ENCODE measurements around the gene BMP7. TPM values are rescaled to one million over a fixed set of nuclear protein-coding genes. Genes with fewer than 3 reads are reported as not detected.

BMP7 gene
- total RNA-seq, 2 experiments from 2014 or later, result 2.2 to 94.2 TPM

- ChIA-PET POLR2A (interaction anchor here (0.6 to 0.7 kb wide), 3 partner anchors 615 to 737 kb away, joined by 3 read pairs; no protein-coding TSS in a partner anchor), CTCF (ENCODE audit: unreplicated experiment) (no interaction called here)
- Histone ChIP-seq H3K36me3 (ENCODE audit: insufficient read depth, low read length) (no peaks in the 10 kb centered on the region), H3K4me3 (ENCODE audit: low read depth, low read length, poor library complexity, severe bottlenecking) (no peak overlapping the region), H3K9me3 (ENCODE audit: low read length) (no peaks in the 10 kb centered on the region), H2AFZ (ENCODE audit: low read length) (no peak overlapping the region), H3K9me2 (ENCODE audit: insufficient read depth, low read length) (no peaks in the 10 kb centered on the region), H4K20me1 (ENCODE audit: insufficient read depth, low read length) (no peaks in the 10 kb centered on the region), H3K4me2 (ENCODE audit: low read length) (no peak overlapping the region), H3K4me1 (ENCODE audit: insufficient read depth, low read length, poor library complexity, severe bottlenecking) (peaks cover 90% of the 10 kb centered on the region), H3K79me2 (ENCODE audit: insufficient read depth, low read depth, low read length) (no peaks in the 10 kb centered on the region), H3K27ac (ENCODE audit: low read depth, low read length, poor library complexity, severe bottlenecking) (no peak overlapping the region)
- no TSS peak for BruUV-seq (replicated peaks)
- TF ChIP-seq, protein P1, sequence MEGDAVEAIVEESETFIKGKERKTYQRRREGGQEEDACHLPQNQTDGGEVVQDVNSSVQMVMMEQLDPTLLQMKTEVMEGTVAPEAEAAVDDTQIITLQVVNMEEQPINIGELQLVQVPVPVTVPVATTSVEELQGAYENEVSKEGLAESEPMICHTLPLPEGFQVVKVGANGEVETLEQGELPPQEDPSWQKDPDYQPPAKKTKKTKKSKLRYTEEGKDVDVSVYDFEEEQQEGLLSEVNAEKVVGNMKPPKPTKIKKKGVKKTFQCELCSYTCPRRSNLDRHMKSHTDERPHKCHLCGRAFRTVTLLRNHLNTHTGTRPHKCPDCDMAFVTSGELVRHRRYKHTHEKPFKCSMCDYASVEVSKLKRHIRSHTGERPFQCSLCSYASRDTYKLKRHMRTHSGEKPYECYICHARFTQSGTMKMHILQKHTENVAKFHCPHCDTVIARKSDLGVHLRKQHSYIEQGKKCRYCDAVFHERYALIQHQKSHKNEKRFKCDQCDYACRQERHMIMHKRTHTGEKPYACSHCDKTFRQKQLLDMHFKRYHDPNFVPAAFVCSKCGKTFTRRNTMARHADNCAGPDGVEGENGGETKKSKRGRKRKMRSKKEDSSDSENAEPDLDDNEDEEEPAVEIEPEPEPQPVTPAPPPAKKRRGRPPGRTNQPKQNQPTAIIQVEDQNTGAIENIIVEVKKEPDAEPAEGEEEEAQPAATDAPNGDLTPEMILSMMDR (conservative IDR thresholded peaks at IDR 0.05; ENCODE audit: low read length), result no peak
- TF ChIP-seq EZH2phosphoT487 (IDR thresholded peaks at IDR 0.05; ENCODE audit: borderline replicate concordance, low read depth, low read length), result no peak
- intact Hi-C loops (cut with micrococcal nuclease; ENCODE audit: unreplicated experiment), result no loop called here
- no peak for DNase-seq (ENCODE audit: low spot score)
Observed at GRCh38 chr20:57277398-57278105, 11.1 kb upstream of the BMP7 start.

DNA sequence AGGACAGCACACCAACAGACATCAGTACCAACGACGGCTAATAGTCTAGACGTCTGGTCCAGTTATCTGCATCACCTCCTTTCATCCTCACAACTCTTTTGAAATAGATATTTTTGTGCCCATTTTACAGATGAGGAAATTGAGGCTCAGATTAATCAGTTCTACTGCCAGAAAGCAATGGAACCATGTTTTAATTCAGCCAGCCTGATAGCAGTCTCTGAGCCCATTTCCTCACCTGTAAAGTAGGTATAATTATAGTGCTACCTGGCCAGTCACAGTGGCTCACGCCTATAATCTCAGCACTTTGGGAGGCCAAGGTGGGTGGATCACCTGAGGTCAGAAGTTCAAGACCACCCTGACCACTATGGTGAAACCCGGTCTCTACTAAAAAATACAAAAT is 9.8 kb upstream of the BMP7 start:
- H3K9me3 ChIP-seq (ENCODE audit: low read length), result no peaks in the 10 kb centered on the region
- BruUV-seq (replicated peaks), result no TSS peak
- H3K27ac ChIP-seq (ENCODE audit: low read depth, low read length, poor library complexity, severe bottlenecking), result no peak overlapping the region
- no peak overlapping the region; the same call in 1 of the 2 replicates for H2AFZ ChIP-seq (ENCODE audit: low read length)
- H3K4me3 ChIP-seq (ENCODE audit: low read depth, low read length, poor library complexity, severe bottlenecking), result no peak overlapping the region
- ChIA-PET POLR2A (interaction anchor here (0.8 kb wide), 1 partner anchor 13 kb away, joined by 3 read pairs; no protein-coding TSS in a partner anchor), CTCF (ENCODE audit: unreplicated experiment) (no interaction called here)
- DNase-seq (ENCODE audit: low spot score), result no peak
- H3K9me2 ChIP-seq (ENCODE audit: insufficient read depth, low read length), result no peaks in the 10 kb centered on the region
- H3K36me3 ChIP-seq (ENCODE audit: insufficient read depth, low read length), result no peaks in the 10 kb centered on the region
- H3K4me1 ChIP-seq (ENCODE audit: insufficient read depth, low read length, poor library complexity, severe bottlenecking), result peaks cover 89% of the 10 kb centered on the region
- intact Hi-C loops (cut with micrococcal nuclease; ENCODE audit: unreplicated experiment), result no loop called here
- H4K20me1 ChIP-seq (ENCODE audit: insufficient read depth, low read length), result no peaks in the 10 kb centered on the region
- TF ChIP-seq EZH2phosphoT487 (IDR thresholded peaks at IDR 0.05; ENCODE audit: borderline replicate concordance, low read depth, low read length), result no peak
- TF ChIP-seq, protein P1 (conservative IDR thresholded peaks at IDR 0.05; ENCODE audit: low read length), result no peak
- H3K79me2 ChIP-seq (ENCODE audit: insufficient read depth, low read depth, low read length), result no peaks in the 10 kb centered on the region
- no peak overlapping the region; the same call in 1 of the 2 replicates for H3K4me2 ChIP-seq (ENCODE audit: low read length)

DNA sequence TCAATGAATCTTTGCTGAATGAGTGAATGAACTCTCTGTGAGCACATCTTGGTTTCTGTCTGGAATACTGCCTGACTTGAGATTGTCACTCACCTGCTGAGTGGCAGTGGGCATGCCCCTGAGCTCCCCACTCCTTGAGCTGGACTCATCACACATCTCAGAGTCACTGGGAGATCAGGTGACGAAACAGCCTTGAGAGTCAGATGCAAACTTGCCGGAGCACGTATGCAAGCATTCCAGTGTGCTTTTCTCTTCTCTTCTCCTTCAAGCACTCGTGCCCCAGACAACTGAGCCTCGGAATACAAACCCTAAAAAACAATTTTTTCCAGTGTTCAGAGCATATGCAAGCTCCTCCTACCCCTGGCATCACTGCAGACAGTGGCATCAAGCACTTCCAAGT is 9.4 kb upstream of the BMP7 start:
- Histone ChIP-seq H3K4me2 (ENCODE audit: low read length) (no peak overlapping the region), H3K9me3 (ENCODE audit: low read length) (no peaks in the 10 kb centered on the region), H3K27ac (ENCODE audit: low read depth, low read length, poor library complexity, severe bottlenecking) (no peak overlapping the region), H3K4me1 (ENCODE audit: insufficient read depth, low read length, poor library complexity, severe bottlenecking) (peaks cover 89% of the 10 kb centered on the region), H3K4me3 (ENCODE audit: low read depth, low read length, poor library complexity, severe bottlenecking) (no peak overlapping the region), H4K20me1 (ENCODE audit: insufficient read depth, low read length) (no peaks in the 10 kb centered on the region), H3K79me2 (ENCODE audit: insufficient read depth, low read depth, low read length) (no peaks in the 10 kb centered on the region), H3K9me2 (ENCODE audit: insufficient read depth, low read length) (no peaks in the 10 kb centered on the region), H2AFZ (ENCODE audit: low read length) (no peak overlapping the region; the same call in 1 of the 2 replicates), H3K36me3 (ENCODE audit: insufficient read depth, low read length) (no peaks in the 10 kb centered on the region)
- no TSS peak for BruUV-seq (replicated peaks)
- ChIA-PET POLR2A (interaction anchor here (0.8 kb wide), 1 partner anchor 13 kb away, joined by 3 read pairs; no protein-coding TSS in a partner anchor), CTCF (ENCODE audit: unreplicated experiment) (no interaction called here)
- DNase-seq (ENCODE audit: low spot score), result no peak
- no peak for TF ChIP-seq EZH2phosphoT487 (IDR thresholded peaks at IDR 0.05; ENCODE audit: borderline replicate concordance, low read depth, low read length)
- TF ChIP-seq, protein P1 (conservative IDR thresholded peaks at IDR 0.05; ENCODE audit: low read length), result no peak
- intact Hi-C loops (cut with micrococcal nuclease; ENCODE audit: unreplicated experiment), result no loop called here

Measured in OCI-LY7 (cell line).